Loucy (cell line): ENCODE results near the gene POT1.

Experiments
- CTCF ChIP-seq: fragments of 200-600 bp; sonication (generic); conservative IDR thresholded peaks from 2 replicates; pipeline ENCODE4 v1.5.1; 2014; ENCODE audit warnings: mild to moderate bottlenecking, antibody characterized with exemption, low read length
- EZH2phosphoT487 ChIP-seq: fragments of 200-600 bp; IDR thresholded peaks from 2 replicates; pipeline ENCODE4 v1.6.1; 2018; ENCODE audit warnings: antibody characterized with exemption, mild to moderate bottlenecking, moderate library complexity, borderline replicate concordance

GRCh38 chr7:124812764-124813163 lies 116.9 kb downstream of the POT1 start:
- no peak for TF ChIP-seq CTCF
- TF ChIP-seq EZH2phosphoT487 = no peak
